Measurements from ENCODE around the gene TIMM44. TPM values are rescaled to one million over a fixed set of nuclear protein-coding genes. Genes with fewer than 3 reads are reported as not detected.

Gene TIMM44
- total RNA-seq, 1 experiment from 2014 or later = 72.8 TPM

DNA sequence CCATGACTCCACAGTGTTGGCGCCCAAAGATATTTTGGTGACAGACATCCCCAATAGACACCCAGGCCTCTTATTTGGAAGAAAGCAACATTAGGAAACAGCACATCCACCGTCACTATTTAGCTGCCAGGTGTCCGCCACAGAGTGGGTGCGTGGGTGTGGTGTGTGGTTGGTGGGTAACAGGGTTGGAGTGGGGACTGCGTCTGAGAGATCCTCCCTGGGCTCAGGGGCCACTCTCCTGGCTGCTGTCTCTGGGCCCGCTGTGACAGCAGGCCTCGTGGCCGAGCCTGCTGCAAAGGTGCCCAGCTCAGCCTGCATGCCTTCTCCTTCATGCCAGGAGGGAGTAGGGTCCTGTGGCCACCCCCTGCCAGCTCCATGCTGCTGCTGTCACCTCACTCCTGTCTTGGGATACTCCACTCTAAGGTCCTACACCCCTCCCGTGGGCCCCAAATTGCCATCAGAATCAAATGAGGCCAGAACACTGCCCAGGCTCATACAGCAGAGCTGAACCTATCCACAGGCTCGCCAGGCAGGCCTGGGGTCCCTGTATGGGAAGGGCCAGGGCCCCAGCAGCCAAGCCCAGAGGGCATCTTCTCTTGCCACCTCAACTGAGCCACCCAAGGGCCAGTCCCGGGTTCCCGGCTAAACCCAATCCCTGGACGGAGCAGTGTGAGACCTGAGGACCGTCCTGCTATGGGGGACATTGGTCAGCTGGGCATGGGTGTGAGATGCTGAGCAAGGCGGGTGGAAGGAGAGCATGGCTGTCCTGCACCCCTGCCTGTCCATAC lies 24.7 kb upstream of the TIMM44 start:
- H3K79me2 ChIP-seq (ENCODE audit: low read depth) = no peaks in the 10 kb centered on the region
- no peak overlapping the region for H3K4me2 ChIP-seq
- no peak overlapping the region for H3K27ac ChIP-seq
- H3K9me3 ChIP-seq (ENCODE audit: insufficient read depth, low read depth) = no peaks in the 10 kb centered on the region
- H3K4me3 ChIP-seq = no peak overlapping the region
- no peaks in the 10 kb centered on the region for H3K27me3 ChIP-seq (ENCODE audit: insufficient read depth, low read depth)
- TF ChIP-seq CTCF (conservative IDR thresholded peaks at IDR 0.05) = no peak
- TF ChIP-seq EZH2 (IDR thresholded peaks at IDR 0.05; ENCODE audit: low read depth) = no peak
- POLR2A ChIA-PET (ENCODE audit: unreplicated experiment) = no interaction called here
- peaks cover 24% of the 10 kb centered on the region for H3F3A ChIP-seq (ENCODE audit: insufficient read depth, low read depth)
- no TSS peak for BruUV-seq (replicated peaks)
- CTCF ChIA-PET = no interaction called here
- H3K4me1 ChIP-seq (replicated peaks; ENCODE audit: insufficient read depth) = no peaks in the 10 kb centered on the region
- H3K9me2 ChIP-seq (ENCODE audit: insufficient read depth) = no peaks in the 10 kb centered on the region
- H3K36me3 ChIP-seq (ENCODE audit: low read depth) = peaks cover 22% of the 10 kb centered on the region
- DNase-seq = no peak
- peaks cover 35% of the 10 kb centered on the region for H4K20me1 ChIP-seq (ENCODE audit: insufficient read depth)
- H2AFZ ChIP-seq = no peak overlapping the region
- intact Hi-C loops (cut with micrococcal nuclease; ENCODE audit: unreplicated experiment) = no loop called here

DNA sequence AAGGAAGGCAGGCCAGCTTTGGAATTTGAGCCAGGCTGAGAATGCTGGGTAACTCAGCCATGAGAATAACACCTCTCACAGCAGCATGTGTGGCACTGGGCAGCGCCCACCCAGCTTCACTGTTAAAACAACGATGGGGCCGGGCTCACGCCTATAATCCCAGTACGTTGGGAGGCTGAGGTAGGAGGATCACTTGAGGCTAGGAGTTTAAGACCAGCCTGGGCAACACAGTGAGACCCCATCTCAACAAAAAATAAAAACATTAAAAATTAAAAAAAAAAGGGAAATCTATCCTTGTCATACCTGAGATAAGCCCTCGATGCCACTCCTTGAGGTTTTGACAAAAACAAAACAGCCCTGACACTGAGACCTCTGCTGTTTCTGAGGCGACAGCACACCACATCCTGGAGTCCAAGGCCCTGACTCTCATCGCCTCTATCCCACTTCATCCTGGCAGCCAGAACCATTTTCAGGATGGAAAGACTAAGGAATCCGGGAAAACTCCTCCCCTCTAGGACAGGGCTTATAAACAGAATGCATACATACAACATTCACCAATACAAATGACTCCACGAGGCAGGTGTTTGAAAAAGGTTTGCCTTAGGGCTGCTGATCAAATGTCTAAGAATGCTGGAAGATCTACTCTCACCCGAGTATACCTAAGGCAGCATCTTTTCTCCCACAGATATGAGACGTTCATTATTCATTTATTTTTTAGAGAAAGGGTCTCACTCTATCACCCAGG lies 22.6 kb upstream of the TIMM44 start:
- Histone ChIP-seq H3F3A (ENCODE audit: insufficient read depth, low read depth) (peaks cover 19% of the 10 kb centered on the region), H3K27ac (no peak overlapping the region), H2AFZ (no peak overlapping the region), H3K27me3 (ENCODE audit: insufficient read depth, low read depth) (no peaks in the 10 kb centered on the region), H3K9me2 (ENCODE audit: insufficient read depth) (no peaks in the 10 kb centered on the region), H3K9me3 (ENCODE audit: insufficient read depth, low read depth) (no peaks in the 10 kb centered on the region), H3K4me2 (no peak overlapping the region), H3K36me3 (ENCODE audit: low read depth) (peaks cover 22% of the 10 kb centered on the region), H3K79me2 (ENCODE audit: low read depth) (no peaks in the 10 kb centered on the region), H3K4me3 (no peak overlapping the region), H4K20me1 (ENCODE audit: insufficient read depth) (peaks cover 24% of the 10 kb centered on the region), H3K4me1 (replicated peaks; ENCODE audit: insufficient read depth) (no peaks in the 10 kb centered on the region)
- ChIA-PET POLR2A (ENCODE audit: unreplicated experiment) (interaction anchor here (0.7 kb wide), 1 partner anchor 287 kb away, joined by 3 read pairs; no protein-coding TSS in a partner anchor), CTCF (no interaction called here)
- intact Hi-C loops (cut with micrococcal nuclease; ENCODE audit: unreplicated experiment) = no loop called here
- BruUV-seq (replicated peaks) = no TSS peak
- TF ChIP-seq EZH2 (IDR thresholded peaks at IDR 0.05; ENCODE audit: low read depth) = no peak
- TF ChIP-seq CTCF (conservative IDR thresholded peaks at IDR 0.05) = no peak
- DNase-seq = no peak

GRCh38 chr19:7965259-7965841 lies 21.9 kb upstream of the TIMM44 start:
- Histone ChIP-seq H3F3A (ENCODE audit: insufficient read depth, low read depth) (peaks cover 19% of the 10 kb centered on the region), H4K20me1 (ENCODE audit: insufficient read depth) (peaks cover 18% of the 10 kb centered on the region), H3K9me3 (ENCODE audit: insufficient read depth, low read depth) (no peaks in the 10 kb centered on the region), H3K4me1 (replicated peaks; ENCODE audit: insufficient read depth) (no peaks in the 10 kb centered on the region), H3K9me2 (ENCODE audit: insufficient read depth) (no peaks in the 10 kb centered on the region), H3K27ac (no peak overlapping the region), H2AFZ (no peak overlapping the region), H3K27me3 (ENCODE audit: insufficient read depth, low read depth) (no peaks in the 10 kb centered on the region), H3K4me2 (no peak overlapping the region), H3K79me2 (ENCODE audit: low read depth) (no peaks in the 10 kb centered on the region), H3K36me3 (ENCODE audit: low read depth) (peaks cover 22% of the 10 kb centered on the region), H3K4me3 (no peak overlapping the region)
- intact Hi-C loops (cut with micrococcal nuclease; ENCODE audit: unreplicated experiment) = no loop called here
- ChIA-PET POLR2A (ENCODE audit: unreplicated experiment) (interaction anchor here (0.7 kb wide), 1 partner anchor 288 kb away, joined by 3 read pairs; no protein-coding TSS in a partner anchor), CTCF (no interaction called here)
- no peak for DNase-seq
- no peak for TF ChIP-seq EZH2 (IDR thresholded peaks at IDR 0.05; ENCODE audit: low read depth)
- no peak for TF ChIP-seq CTCF (conservative IDR thresholded peaks at IDR 0.05)
- no TSS peak for BruUV-seq (replicated peaks)
